ENCODE measurements around the gene METTL16. TPM values are rescaled to one million over a fixed set of nuclear protein-coding genes. Genes with fewer than 3 reads are reported as not detected.

The METTL16 gene
- total and polyA plus RNA-seq, 7 donors = 6.5 to 33.2 (median 18.3) TPM

DNA sequence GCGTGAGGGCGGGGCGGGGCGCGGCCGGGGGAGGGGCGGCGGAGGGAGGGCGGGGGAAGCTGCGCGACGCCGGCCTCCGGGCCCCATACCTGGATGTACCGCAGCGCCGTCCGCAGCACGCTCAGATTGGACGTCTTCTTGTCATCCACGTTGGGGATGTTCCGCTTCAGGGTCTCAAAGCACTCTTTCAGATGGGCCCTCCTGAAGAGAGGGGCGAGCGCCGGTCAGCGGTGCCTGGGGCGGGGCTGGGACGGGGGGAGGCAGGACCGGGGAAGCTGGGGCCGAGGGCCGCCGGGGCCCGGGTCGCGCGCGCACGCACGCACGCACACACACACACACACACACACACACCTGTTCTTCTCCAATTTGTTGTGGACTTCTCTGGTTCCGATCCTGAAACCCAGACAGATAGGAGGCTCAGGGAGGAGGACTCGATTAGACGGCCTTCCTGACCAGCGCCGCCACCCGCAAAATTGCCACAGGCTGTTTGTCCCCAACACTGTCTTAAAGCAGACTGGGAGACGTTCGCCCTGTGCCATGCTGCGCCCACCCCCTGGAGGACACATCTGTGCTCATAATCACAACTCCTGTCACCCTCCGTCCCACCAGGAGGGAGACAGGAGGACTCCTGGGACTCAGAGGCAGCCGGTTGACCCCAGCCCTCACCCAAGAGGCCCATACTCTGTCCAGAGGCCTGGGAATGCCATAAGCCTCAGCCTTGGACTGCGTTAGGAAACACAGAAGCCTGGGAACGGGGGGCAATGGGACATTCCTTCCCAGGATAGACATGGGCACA is 117.5 kb downstream of the METTL16 start:
- peaks cover 3 to 89% (median 74%) of the 10 kb centered on the region in 4 donors for H3K4me1 ChIP-seq
- no peaks in the 10 kb centered on the region for H3K27me3 ChIP-seq
- no peaks in the 10 kb centered on the region for H3K9me3 ChIP-seq
- H3K27ac ChIP-seq = peak overlapping the region; percentile 97 to 100 (median 98)
- intact Hi-C loops (cut with DNase I) = loop anchor here (1.0 kb wide), 1 partner anchor 7 kb away; the partner anchor contains the start of gene MNT
- 21% methylated on average over 53 of the region's 53 CpGs for WGBS, 2 donors
- TF ChIP-seq, protein P1, sequence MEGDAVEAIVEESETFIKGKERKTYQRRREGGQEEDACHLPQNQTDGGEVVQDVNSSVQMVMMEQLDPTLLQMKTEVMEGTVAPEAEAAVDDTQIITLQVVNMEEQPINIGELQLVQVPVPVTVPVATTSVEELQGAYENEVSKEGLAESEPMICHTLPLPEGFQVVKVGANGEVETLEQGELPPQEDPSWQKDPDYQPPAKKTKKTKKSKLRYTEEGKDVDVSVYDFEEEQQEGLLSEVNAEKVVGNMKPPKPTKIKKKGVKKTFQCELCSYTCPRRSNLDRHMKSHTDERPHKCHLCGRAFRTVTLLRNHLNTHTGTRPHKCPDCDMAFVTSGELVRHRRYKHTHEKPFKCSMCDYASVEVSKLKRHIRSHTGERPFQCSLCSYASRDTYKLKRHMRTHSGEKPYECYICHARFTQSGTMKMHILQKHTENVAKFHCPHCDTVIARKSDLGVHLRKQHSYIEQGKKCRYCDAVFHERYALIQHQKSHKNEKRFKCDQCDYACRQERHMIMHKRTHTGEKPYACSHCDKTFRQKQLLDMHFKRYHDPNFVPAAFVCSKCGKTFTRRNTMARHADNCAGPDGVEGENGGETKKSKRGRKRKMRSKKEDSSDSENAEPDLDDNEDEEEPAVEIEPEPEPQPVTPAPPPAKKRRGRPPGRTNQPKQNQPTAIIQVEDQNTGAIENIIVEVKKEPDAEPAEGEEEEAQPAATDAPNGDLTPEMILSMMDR (IDR thresholded peaks at IDR 0.05) = no peak
- peak in 3 of 4 donors; percentile 6 to 70 (median 48) for TF ChIP-seq POLR2AphosphoS5 (IDR thresholded peaks at IDR 0.05)
- peak overlapping the region; percentile 5 to 80 (median 66) for H3K4me3 ChIP-seq
- DNase-seq = peak; percentile 72
- no peaks in the 10 kb centered on the region for H3K36me3 ChIP-seq

DNA sequence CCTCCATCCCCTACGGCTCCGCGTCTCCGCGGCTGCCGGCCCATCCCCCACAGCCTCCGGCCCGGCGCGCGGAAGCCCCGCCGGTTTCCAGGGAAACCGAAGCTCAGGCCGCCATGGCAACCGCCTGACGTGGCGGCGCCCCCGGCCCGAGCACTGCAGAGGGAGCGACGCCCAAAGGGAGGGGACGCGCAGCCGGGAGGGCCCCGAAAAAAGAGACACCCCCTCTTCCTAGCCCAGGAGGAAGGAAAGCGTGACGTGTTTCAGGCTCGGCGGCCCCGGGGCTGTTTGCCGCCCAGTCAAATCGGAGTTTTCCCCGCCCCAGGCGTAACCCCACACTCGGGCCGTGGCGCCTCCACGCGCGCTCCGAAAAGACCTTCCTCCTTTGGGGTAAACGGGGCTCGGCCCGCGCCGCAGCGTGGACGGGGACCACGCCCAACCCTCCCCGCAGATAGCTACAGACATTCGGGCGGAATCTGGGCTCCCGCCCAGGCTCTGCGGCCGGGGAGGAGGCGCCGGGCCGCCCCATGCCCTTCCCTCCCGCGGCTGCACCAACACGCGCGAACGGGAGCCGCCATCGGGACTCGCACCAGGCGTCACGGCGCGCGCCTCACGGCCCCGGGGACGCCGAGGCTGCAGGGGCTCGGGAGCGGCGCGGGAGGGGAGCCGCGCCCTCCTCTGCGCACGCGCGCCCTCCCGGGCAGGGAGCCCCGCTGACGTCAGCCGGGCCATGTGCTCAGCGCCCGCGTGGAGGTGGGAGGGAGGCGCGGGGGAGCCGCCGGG is 118.3 kb downstream of the METTL16 start:
- H3K27ac ChIP-seq = peak overlapping the region; percentile 97 to 100 (median 98)
- H3K36me3 ChIP-seq = no peaks in the 10 kb centered on the region
- H3K4me3 ChIP-seq = peak overlapping the region; percentile 60 to 80 (median 66)
- peaks cover 3 to 81% (median 71%) of the 10 kb centered on the region in 4 donors for H3K4me1 ChIP-seq
- H3K9me3 ChIP-seq = no peaks in the 10 kb centered on the region
- DNase-seq = peak; percentile 96
- intact Hi-C loops (cut with DNase I) = loop anchor here (1.0 kb wide), 1 partner anchor 8 kb away; the partner anchor contains the start of gene MNT
- 0% methylated on average over 99 of the region's 99 CpGs for WGBS, 2 donors
- H3K27me3 ChIP-seq = no peaks in the 10 kb centered on the region
- TF ChIP-seq POLR2A (IDR thresholded peaks at IDR 0.05) = peak in 1 of 2 donors; percentile 24
- TF ChIP-seq POLR2AphosphoS5 (IDR thresholded peaks at IDR 0.05) = peak; percentile 73 to 82 (median 78)
- TF ChIP-seq EP300 (IDR thresholded peaks at IDR 0.05) = no peak
- TF ChIP-seq, protein P1 (IDR thresholded peaks at IDR 0.05) = no peak

DNA sequence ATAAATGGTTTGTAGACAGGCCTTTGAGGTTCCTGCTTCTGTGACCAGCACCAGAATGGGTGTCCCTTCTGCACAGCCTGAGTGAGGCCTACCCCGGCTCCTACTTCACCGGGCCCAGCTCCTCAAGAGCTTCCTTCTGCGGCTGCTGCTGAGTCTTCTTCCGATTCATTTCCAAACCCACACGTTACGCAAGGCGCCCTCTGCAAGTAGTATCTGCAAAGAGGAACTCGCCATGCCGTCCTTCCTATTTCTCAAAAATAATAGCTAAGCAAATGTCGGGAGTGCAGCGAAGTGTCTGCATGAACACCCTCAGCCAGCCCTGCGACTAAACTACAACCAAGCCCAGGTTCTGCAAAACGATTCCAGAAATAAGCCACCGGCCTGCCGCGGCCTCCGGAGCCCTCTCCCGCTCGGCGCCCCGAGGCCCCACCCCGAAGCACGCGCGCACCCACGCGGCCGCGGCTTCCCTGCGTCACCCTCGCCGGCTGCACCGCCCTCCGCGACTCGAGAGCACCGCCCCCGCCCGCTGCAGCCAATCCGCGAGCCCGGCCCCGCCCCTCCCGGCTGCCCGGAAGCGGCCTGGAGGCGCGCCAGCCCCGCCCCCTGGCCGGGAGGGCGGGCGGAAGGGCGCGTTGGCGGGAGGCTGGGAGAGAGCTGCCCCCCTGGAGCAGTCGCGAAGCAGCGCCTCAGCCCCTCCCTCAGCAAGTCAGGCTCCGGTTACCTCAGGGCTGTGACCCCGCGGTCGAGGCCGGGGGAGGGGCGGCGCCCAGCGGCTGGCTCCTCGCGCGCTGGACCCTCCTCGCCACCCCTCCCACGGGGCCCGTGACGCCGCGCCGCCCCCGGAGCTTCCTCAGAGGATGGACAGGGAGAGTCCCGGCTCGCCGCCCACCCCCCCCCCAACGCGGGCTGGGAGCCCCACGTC is 119.2 kb downstream of the METTL16 start:
- Histone ChIP-seq H3K4me1 (peaks cover 3 to 73% (median 62%) of the 10 kb centered on the region in 4 donors), H3K36me3 (peaks cover 0 to 3% (median 2%) of the 10 kb centered on the region in 4 donors), H3K27ac (peak overlapping the region; percentile 97 to 100 (median 98)), H3K4me3 (peak overlapping the region; percentile 60 to 80 (median 66)), H3K27me3 (no peaks in the 10 kb centered on the region), H3K9me3 (no peaks in the 10 kb centered on the region)
- peak; percentile 86 to 92 (median 90) for TF ChIP-seq POLR2AphosphoS5 (IDR thresholded peaks at IDR 0.05)
- TF ChIP-seq POLR2A (IDR thresholded peaks at IDR 0.05) = peak in 1 of 2 donors; percentile 26
- peak in 2 of 4 donors; percentile 43 to 44 for TF ChIP-seq EP300 (IDR thresholded peaks at IDR 0.05)
- TF ChIP-seq, protein P1 (IDR thresholded peaks at IDR 0.05) = no peak
- peak; percentile 98 for DNase-seq
- WGBS, 2 donors = 1 to 2% methylated on average over 83 of the region's 83 CpGs
- intact Hi-C loops (cut with DNase I) = loop anchor here (1.0 kb wide), 1 partner anchor 9 kb away; the partner anchor contains the start of gene MNT
